Activated CD8-positive, alpha-beta T cell treated with anti-CD3 and anti-CD28 coated beads for 36 hours (primary cell): ENCODE measurements around the gene SIRT6. TPM values are rescaled to one million over a fixed set of nuclear protein-coding genes. Genes with fewer than 3 reads are reported as not detected.

ENCODE experiments used
- ATAC-seq: fragments of 200-7000 bp; cut with Tn5 transposase; one replicate; pipeline ENCODE4 v1.10.0; 2021; ENCODE audit warnings: mild to moderate bottlenecking, moderate library complexity
- CTCF ChIA-PET: fragments of 350-600 bp; sonication (Branson Sonifier 250); formaldehyde crosslinking; loops from one replicate; lab custom pipeline; 2021; ENCODE audit warnings: antibody characterized with exemption; lab: Charles Lee
- POLR2A ChIA-PET: fragments of 350-600 bp; sonication (Branson Sonifier 250); formaldehyde crosslinking; loops from one replicate; lab custom pipeline; 2021; ENCODE audit warnings: antibody characterized with exemption; lab: Charles Lee
- DNase-seq: peaks from one replicate; pipeline ENCODE4 v3.0.0-alpha.2; 2020
- H3K27ac Mint-ChIP-seq: one replicate; pipeline ENCODE4 v1.8.0; 2021; ENCODE audit warnings: mild to moderate bottlenecking, mixed read lengths
- H3K27me3 Mint-ChIP-seq: one replicate; pipeline ENCODE4 v1.8.0; 2021; ENCODE audit warnings: mixed read lengths
- H3K36me3 Mint-ChIP-seq: one replicate; pipeline ENCODE4 v1.8.0; 2021; ENCODE audit warnings: low read depth, mixed read lengths
- H3K4me1 Mint-ChIP-seq: one replicate; pipeline ENCODE4 v1.8.0; 2021; ENCODE audit warnings: low read depth, mixed read lengths
- H3K4me3 Mint-ChIP-seq: one replicate; pipeline ENCODE4 v1.8.0; 2021; ENCODE audit warnings: mild to moderate bottlenecking, moderate library complexity, mixed read lengths
- H3K9me3 Mint-ChIP-seq: one replicate; pipeline ENCODE4 v1.8.0; 2021; ENCODE audit warnings: mixed read lengths
- CTCF ChIP-seq: fragments of 200-600 bp; IDR thresholded peaks from one replicate; pipeline ENCODE4 v1.8.0; 2022; ENCODE audit warnings: antibody characterized with exemption, mild to moderate bottlenecking
- intact Hi-C: fragments of 100-400 bp; cut with micrococcal nuclease; formaldehyde crosslinking; loops from one replicate; pipeline ENCODE4 v1.10.0; 2022
- total RNA-seq, 2 experiments: library from RNA; stranded (reverse); gene quantifications; one replicate each; pipeline ENCODE4 v1.2.3, GENCODE V29; 2021

Gene SIRT6
- total RNA-seq, 2 experiments from 2014 or later = 26.9 to 28.3 TPM

GRCh38 chr19:4208385-4209094, 26.2 kb upstream of the SIRT6 start:
- ATAC-seq (no peak), DNase-seq (no peak)
- TF ChIP-seq CTCF = peak; percentile 3
- ChIA-PET POLR2A (interaction anchor here (0.6 to 0.8 kb wide), 2 partner anchors 14 to 237 kb away, joined by 3 read pairs; no protein-coding TSS in a partner anchor), CTCF (interaction anchor here (1.1 to 2.0 kb wide), 6 partner anchors 10 to 69 kb away, joined by 3 to 9 read pairs (median 5); no protein-coding TSS in a partner anchor)
- H3K27me3 Mint-ChIP-seq = no peaks in the 10 kb centered on the region
- intact Hi-C loops = no loop called here
- no peaks in the 10 kb centered on the region for H3K9me3 Mint-ChIP-seq
- no peak overlapping the region for H3K4me3 Mint-ChIP-seq
- H3K36me3 Mint-ChIP-seq = no peaks in the 10 kb centered on the region
- no peak overlapping the region for H3K27ac Mint-ChIP-seq
- H3K4me1 Mint-ChIP-seq = peaks cover 2% of the 10 kb centered on the region

GRCh38 chr19:4206818-4207484, 24.6 kb upstream of the SIRT6 start:
- Mint-ChIP-seq H3K36me3 (no peaks in the 10 kb centered on the region), H3K4me1 (peaks cover 2% of the 10 kb centered on the region), H3K27me3 (no peaks in the 10 kb centered on the region), H3K4me3 (no peak overlapping the region), H3K9me3 (no peaks in the 10 kb centered on the region), H3K27ac (no peak overlapping the region)
- CTCF ChIA-PET = interaction anchor here (0.6 to 2.0 kb wide), 7 partner anchors 16 to 219 kb away, joined by 3 to 6 read pairs (median 3); no protein-coding TSS in a partner anchor
- no peak for TF ChIP-seq CTCF
- POLR2A ChIA-PET = no interaction called here
- intact Hi-C loops = no loop called here
- DNase-seq (no peak), ATAC-seq (no peak)

- intact Hi-C loops = no loop called here
- Mint-ChIP-seq H3K27ac (no peak overlapping the region), H3K36me3 (peaks cover 4% of the 10 kb centered on the region), H3K27me3 (peaks cover 26% of the 10 kb centered on the region), H3K4me3 (no peak overlapping the region), H3K9me3 (peaks cover 6% of the 10 kb centered on the region), H3K4me1 (peaks cover 12% of the 10 kb centered on the region)
- ChIA-PET CTCF (interaction anchor here (0.7 to 3.2 kb wide), 6 partner anchors 10 to 216 kb away, joined by 3 to 26 read pairs (median 4); partner anchors contain the start of gene EEF2), POLR2A (interaction anchor here (1.3 to 3.1 kb wide), 4 partner anchors 10 to 218 kb away, joined by 3 to 12 read pairs (median 4); partner anchors contain the start of gene EEF2)
- TF ChIP-seq CTCF = no peak
- ATAC-seq (no peak), DNase-seq (no peak)
Measured at GRCh38 chr19:4201798-4202197, 19.4 kb upstream of the SIRT6 start.

GRCh38 chr19:4200940-4201542, 18.7 kb upstream of the SIRT6 start:
- H3K9me3 Mint-ChIP-seq = peaks cover 6% of the 10 kb centered on the region
- CTCF ChIA-PET = interaction anchor here (0.7 to 3.2 kb wide), 7 partner anchors 15 to 216 kb away, joined by 3 to 26 read pairs (median 4); partner anchors contain the start of gene EEF2
- DNase-seq (no peak), ATAC-seq (no peak)
- POLR2A ChIA-PET = interaction anchor here (1.3 to 3.1 kb wide), 4 partner anchors 11 to 217 kb away, joined by 3 to 12 read pairs (median 4); partner anchors contain the start of gene EEF2
- intact Hi-C loops = no loop called here
- peaks cover 32% of the 10 kb centered on the region for H3K27me3 Mint-ChIP-seq
- H3K36me3 Mint-ChIP-seq = peaks cover 4% of the 10 kb centered on the region
- H3K27ac Mint-ChIP-seq = no peak overlapping the region
- TF ChIP-seq CTCF = no peak
- no peak overlapping the region for H3K4me3 Mint-ChIP-seq
- peaks cover 12% of the 10 kb centered on the region for H3K4me1 Mint-ChIP-seq
